ENCODE measurements around the gene PTBP3.

GRCh38 chr9:112268413-112268812, 65.0 kb downstream of the PTBP3 start:
- TF ChIP-seq POLR2A (IDR thresholded peaks at IDR 0.05; ENCODE audit: low read depth, low read length) (no peak), POLR2AphosphoS5 (IDR thresholded peaks at IDR 0.05; ENCODE audit: low read depth, low read length) (no peak)

Measured in GM12892 (cell line).